Gastroesophageal sphincter (tissue), 4 donors: ENCODE results near the gene SEZ6L2. TPM values are rescaled to one million over a fixed set of nuclear protein-coding genes. Genes with fewer than 3 reads are reported as not detected.

Experiments
- ATAC-seq: fragments of 150-250 bp; one replicate; pipeline ENCODE4 v1.9.1; 2016; ENCODE audit warnings: mild to moderate bottlenecking, moderate library complexity
- H3K27ac ChIP-seq, 4 donors: fragments of 200-600 bp; sonication (generic) in 3 of 4; 1 replicate in 3 of 4; 2 replicates in 1 of 4; pipeline ENCODE4 v1.5.1; 2016 to 2019
- H3K27me3 ChIP-seq: fragments of 200-600 bp; sonication (generic); one replicate; pipeline ENCODE4 v1.5.1; 2019
- H3K36me3 ChIP-seq, 2 donors: fragments of 200-600 bp; sonication (generic); one replicate each; pipeline ENCODE4 v1.5.1; 2019; ENCODE audit warnings: control low read depth in 1 of 2
- H3K4me1 ChIP-seq, 3 donors: fragments of 200-600 bp; sonication (generic); 1 replicate in 2 of 3; 2 replicates in 1 of 3; pipeline ENCODE4 v1.5.1; 2016 to 2019; ENCODE audit warnings: control low read depth in 2 of 3
- H3K4me3 ChIP-seq, 2 donors: fragments of 200-600 bp; sonication (generic); one replicate each; pipeline ENCODE4 v1.5.1; 2019; ENCODE audit warnings: mild to moderate bottlenecking in 1 of 2, moderate library complexity in 1 of 2
- H3K9me3 ChIP-seq, 3 donors: fragments of 200-600 bp; sonication (generic); one replicate each; pipeline ENCODE4 v1.5.1; 2017 to 2019; ENCODE audit warnings: control low read depth in 2 of 3
- CTCF ChIP-seq, 4 experiments: fragments of 200-600 bp in 2 of 4; fragments of 450-650 bp in 2 of 4; sonication (generic) in 1 of 4; IDR thresholded peaks; one replicate each; pipeline ENCODE4 v1.5.1; 2017 to 2019; ENCODE audit warnings: antibody characterized with exemption in 4 of 4, mild to moderate bottlenecking in 2 of 4, moderate library complexity in 2 of 4
- EP300 ChIP-seq: sonication (generic); formaldehyde crosslinking; IDR thresholded peaks from one replicate; pipeline ENCODE4 v1.6.1; 2017; ENCODE audit warnings: antibody characterized with exemption, mild to moderate bottlenecking
- POLR2A ChIP-seq, 2 donors: fragments of 450-650 bp; IDR thresholded peaks; one replicate each; pipeline ENCODE4 v1.6.1; 2017; ENCODE audit warnings: antibody characterized with exemption in 2 of 2, mild to moderate bottlenecking in 2 of 2, moderate library complexity in 1 of 2
- POLR2AphosphoS5 ChIP-seq: sonication (generic); formaldehyde crosslinking; IDR thresholded peaks from one replicate; pipeline ENCODE4 v1.6.1; 2017; ENCODE audit warnings: antibody characterized with exemption
- WGBS, 2 donors: methylation state at CpG; one replicate each; pipeline ENCODE4 v1.1.5; 2018; ENCODE audit warnings: low coverage in 1 of 2; 5-methylcytosine and 5-hydroxymethylcytosine counted together
- total RNA-seq, 4 donors: library from RNA; depleted of rRNA; stranded (reverse); fragments of >200 nt; gene quantifications; one replicate each; pipeline ENCODE4 v1.1.0, GENCODE V29; 2016

Gene SEZ6L2
- total RNA-seq, 4 donors from 2014 or later = 1.1 to 1.6 (median 1.1) TPM; not detected in 1

- H3K4me1 ChIP-seq = peaks cover 0 to 20% (median 4%) of the 10 kb centered on the region in 3 donors
- TF ChIP-seq CTCF (IDR thresholded peaks at IDR 0.05) = no peak
- no peak for TF ChIP-seq EP300
- H3K9me3 ChIP-seq = no peaks in the 10 kb centered on the region
- no peaks in the 10 kb centered on the region for H3K27me3 ChIP-seq
- peaks cover 0 to 93% of the 10 kb centered on the region in 2 donors for H3K36me3 ChIP-seq
- no peak overlapping the region for H3K4me3 ChIP-seq
- no peak for ATAC-seq
- 83% methylated on average over 1 to 2 of the region's 8 CpGs for WGBS, 2 donors
- H3K27ac ChIP-seq = no peak overlapping the region
Measured at GRCh38 chr16:29843931-29844330, 55.4 kb downstream of the SEZ6L2 start.

- WGBS, 2 donors = 92 to 100% methylated on average over 2 to 7 of the region's 9 CpGs
- H3K4me1 ChIP-seq = peaks cover 0 to 12% (median 4%) of the 10 kb centered on the region in 3 donors
- H3K27me3 ChIP-seq = no peaks in the 10 kb centered on the region
- no peak for ATAC-seq
- no peaks in the 10 kb centered on the region for H3K9me3 ChIP-seq
- no peak overlapping the region for H3K4me3 ChIP-seq
- TF ChIP-seq POLR2A (IDR thresholded peaks at IDR 0.05) (no peak), CTCF (IDR thresholded peaks at IDR 0.05) (no peak), POLR2AphosphoS5 (no peak), EP300 (no peak)
- peaks cover 0 to 98% of the 10 kb centered on the region in 2 donors for H3K36me3 ChIP-seq
- H3K27ac ChIP-seq = no peak overlapping the region
Measured at GRCh38 chr16:29842732-29843346, 56.5 kb downstream of the SEZ6L2 start.

GRCh38 chr16:29841631-29842030 is 57.7 kb downstream of the SEZ6L2 start:
- no peak overlapping the region for H3K27ac ChIP-seq
- H3K4me1 ChIP-seq = peaks cover 0 to 12% (median 4%) of the 10 kb centered on the region in 3 donors
- ATAC-seq = no peak
- WGBS, 2 donors = no CpG with 5 or more reads among the region's 23 CpGs
- no peaks in the 10 kb centered on the region for H3K9me3 ChIP-seq
- no peak for TF ChIP-seq CTCF (IDR thresholded peaks at IDR 0.05)
- TF ChIP-seq POLR2AphosphoS5 = no peak
- no peak for TF ChIP-seq POLR2A (IDR thresholded peaks at IDR 0.05)
- no peak for TF ChIP-seq EP300
- no peaks in the 10 kb centered on the region for H3K27me3 ChIP-seq
- no peak overlapping the region for H3K4me3 ChIP-seq
- H3K36me3 ChIP-seq = peaks cover 0 to 98% of the 10 kb centered on the region in 2 donors

- ATAC-seq = no peak
- H3K9me3 ChIP-seq = no peaks in the 10 kb centered on the region
- H3K36me3 ChIP-seq = peaks cover 0 to 98% of the 10 kb centered on the region in 2 donors
- peaks cover 0 to 7% (median 2%) of the 10 kb centered on the region in 3 donors for H3K4me1 ChIP-seq
- TF ChIP-seq CTCF (IDR thresholded peaks at IDR 0.05) = no peak
- TF ChIP-seq EP300 = no peak
- TF ChIP-seq POLR2AphosphoS5 = no peak
- TF ChIP-seq POLR2A (IDR thresholded peaks at IDR 0.05) = no peak
- no peak overlapping the region for H3K27ac ChIP-seq
- no peaks in the 10 kb centered on the region for H3K27me3 ChIP-seq
- WGBS, 2 donors = 56 to 74% methylated on average over 4 to 7 of the region's 10 CpGs
- no peak overlapping the region for H3K4me3 ChIP-seq
Measured at GRCh38 chr16:29840240-29840639, 59.1 kb downstream of the SEZ6L2 start.

- H3K27me3 ChIP-seq = no peaks in the 10 kb centered on the region
- WGBS, 2 donors = 37 to 76% methylated on average over 2 to 5 of the region's 6 CpGs
- TF ChIP-seq CTCF (IDR thresholded peaks at IDR 0.05) (no peak), POLR2A (IDR thresholded peaks at IDR 0.05) (no peak), POLR2AphosphoS5 (no peak), EP300 (no peak)
- peaks cover 0 to 98% of the 10 kb centered on the region in 2 donors for H3K36me3 ChIP-seq
- H3K27ac ChIP-seq = no peak overlapping the region
- H3K4me3 ChIP-seq = no peak overlapping the region
- no peaks in the 10 kb centered on the region for H3K9me3 ChIP-seq
- no peak for ATAC-seq
- peaks cover 0 to 6% (median 0%) of the 10 kb centered on the region in 3 donors for H3K4me1 ChIP-seq
Measured at GRCh38 chr16:29839822-29840221, 59.5 kb downstream of the SEZ6L2 start.
